Activated CD8-positive, alpha-beta memory T cell treated with anti-CD3 and anti-CD28 coated beads, Interleukin-2, amount 10 ng/mL, durations not matched to agents 7 days and 5 days (primary cell): ENCODE results near the gene AHCYL2. TPM values are rescaled to one million over a fixed set of nuclear protein-coding genes. Genes with fewer than 3 reads are reported as not detected.
"Not testable (repeated sequence)": the region's sequence is repeated elsewhere in the genome, so short reads cannot be mapped to it uniquely, and the experiment has no call there.

Experiments used
- ATAC-seq: fragments of 150-1000 bp; cut with Tn5 transposase; one replicate; pipeline ENCODE4 v1.10.0; 2021; ENCODE audit warnings: moderate library complexity
- CTCF ChIA-PET: fragments of 350-600 bp; sonication (Branson Sonifier 250); formaldehyde crosslinking; loops from one replicate; lab custom pipeline; 2021; ENCODE audit warnings: antibody characterized with exemption; lab: Charles Lee
- DNase-seq: peaks from one replicate; pipeline ENCODE4 v3.0.0-alpha.2; 2020
- H3K27ac Mint-ChIP-seq: one replicate; pipeline ENCODE4 v1.8.0; 2021; ENCODE audit warnings: mild to moderate bottlenecking, mixed read lengths
- H3K27me3 Mint-ChIP-seq: one replicate; pipeline ENCODE4 v1.8.0; 2021; ENCODE audit warnings: mixed read lengths
- H3K36me3 Mint-ChIP-seq: one replicate; pipeline ENCODE4 v1.8.0; 2021; ENCODE audit warnings: mild to moderate bottlenecking, mixed read lengths
- H3K4me1 Mint-ChIP-seq: one replicate; pipeline ENCODE4 v1.8.0; 2021; ENCODE audit warnings: mixed read lengths
- H3K4me3 Mint-ChIP-seq: one replicate; pipeline ENCODE4 v1.8.0; 2021; ENCODE audit warnings: mild to moderate bottlenecking, moderate library complexity, mixed read lengths
- H3K9me3 Mint-ChIP-seq: one replicate; pipeline ENCODE4 v1.8.0; 2022; ENCODE audit warnings: low read depth, mixed read lengths
- total RNA-seq, 2 experiments: library from RNA; stranded (reverse); gene quantifications; one replicate each; pipeline ENCODE4 v1.2.3, GENCODE V29; 2021

The AHCYL2 gene
- total RNA-seq, 2 experiments from 2014 or later = 12.7 to 12.8 TPM

DNA sequence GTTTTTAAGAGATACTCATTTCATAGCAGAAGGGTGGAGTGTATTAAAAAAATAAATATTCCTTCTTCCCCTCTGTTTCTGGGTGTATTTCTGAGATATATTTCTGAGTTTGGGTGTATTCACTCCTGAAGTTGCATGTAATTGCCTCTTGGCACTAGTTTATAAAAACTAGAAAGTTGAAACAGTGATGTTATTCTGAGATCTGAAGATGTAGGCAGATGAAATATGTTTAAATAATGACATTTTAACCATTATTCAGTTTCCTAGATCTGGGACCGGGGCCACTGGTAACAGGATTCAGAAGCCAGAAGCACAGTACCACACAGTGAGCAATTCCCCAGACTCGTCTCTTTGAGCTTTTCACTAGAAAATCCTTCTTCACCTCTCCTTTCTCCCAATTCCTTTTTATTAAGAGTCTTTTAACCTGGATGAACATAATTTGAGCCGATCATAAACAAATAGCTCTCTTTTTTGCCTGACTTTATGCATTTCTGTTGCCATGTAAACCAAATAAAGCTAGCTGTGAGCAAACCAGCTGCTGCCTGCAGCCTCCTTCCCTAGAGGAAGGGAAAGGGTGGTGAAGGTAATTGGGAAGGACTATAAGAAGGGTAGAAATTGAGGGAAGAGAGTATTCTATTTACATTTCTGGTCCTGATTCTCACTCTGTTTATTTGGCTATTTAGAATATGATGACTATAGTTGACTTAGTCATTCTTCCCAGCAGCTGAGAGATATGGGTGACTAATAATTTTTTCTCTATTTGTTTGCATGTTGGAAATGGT, 107.6 kb downstream of the AHCYL2 start:
- no peak overlapping the region for H3K4me3 Mint-ChIP-seq
- ATAC-seq = no peak
- H3K4me1 Mint-ChIP-seq = no peaks in the 10 kb centered on the region
- H3K27ac Mint-ChIP-seq = no peak overlapping the region
- no peaks in the 10 kb centered on the region for H3K27me3 Mint-ChIP-seq
- DNase-seq = no peak
- no peaks in the 10 kb centered on the region for H3K9me3 Mint-ChIP-seq
- CTCF ChIA-PET = interaction anchor here (0.6 to 2.5 kb wide), 6 partner anchors 10 to 137 kb away, joined by 3 to 8 read pairs (median 3); no protein-coding TSS in a partner anchor
- H3K36me3 Mint-ChIP-seq = no peaks in the 10 kb centered on the region

- no peak overlapping the region for H3K4me3 Mint-ChIP-seq
- H3K36me3 Mint-ChIP-seq = no peaks in the 10 kb centered on the region
- no peak overlapping the region for H3K27ac Mint-ChIP-seq
- CTCF ChIA-PET = interaction anchor here (1.1 to 2.5 kb wide), 5 partner anchors 8 to 116 kb away, joined by 3 to 8 read pairs (median 4); no protein-coding TSS in a partner anchor
- no peak for DNase-seq
- ATAC-seq = no peak
- H3K4me1 Mint-ChIP-seq = no peaks in the 10 kb centered on the region
- no peaks in the 10 kb centered on the region for H3K27me3 Mint-ChIP-seq
- no peaks in the 10 kb centered on the region for H3K9me3 Mint-ChIP-seq
Observed at GRCh38 chr7:129334473-129334872, 109.6 kb downstream of the AHCYL2 start.

DNA sequence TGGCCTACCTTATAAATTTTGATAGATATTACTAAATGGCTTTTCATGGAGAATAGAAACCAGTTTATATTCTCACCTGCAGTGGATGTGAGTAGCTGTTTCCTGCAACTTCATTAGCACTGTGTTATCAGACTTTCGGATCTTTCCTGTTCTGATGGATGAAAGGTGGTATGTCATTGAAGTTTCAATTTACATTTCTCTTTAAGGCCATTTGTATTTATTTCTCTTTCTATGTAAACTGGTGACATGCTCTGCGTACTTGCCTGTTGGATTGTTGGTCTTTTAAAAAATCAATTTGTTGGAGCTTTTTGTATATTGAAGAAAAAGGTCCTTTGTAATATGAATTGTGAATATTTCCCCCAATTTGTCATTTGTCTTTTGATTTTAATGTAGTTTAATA, 113.6 kb downstream of the AHCYL2 start:
- H3K4me3 Mint-ChIP-seq = no peak overlapping the region
- CTCF ChIA-PET = interaction anchor here (1.0 to 1.5 kb wide), 2 partner anchors 147 to 155 kb away, joined by 3 read pairs; no protein-coding TSS in a partner anchor
- ATAC-seq = no peak
- H3K4me1 Mint-ChIP-seq = peaks cover 16% of the 10 kb centered on the region
- no peaks in the 10 kb centered on the region for H3K36me3 Mint-ChIP-seq
- H3K27me3 Mint-ChIP-seq = peaks cover 7% of the 10 kb centered on the region
- H3K27ac Mint-ChIP-seq = no peak overlapping the region
- H3K9me3 Mint-ChIP-seq = no peaks in the 10 kb centered on the region
- DNase-seq = no peak

GRCh38 chr7:129341212-129341611, 116.4 kb downstream of the AHCYL2 start:
- Mint-ChIP-seq H3K4me1 (peaks cover 41% of the 10 kb centered on the region), H3K4me3 (no peak overlapping the region), H3K9me3 (no peaks in the 10 kb centered on the region), H3K27ac (no peak overlapping the region), H3K27me3 (peaks cover 7% of the 10 kb centered on the region), H3K36me3 (peaks cover 1% of the 10 kb centered on the region)
- CTCF ChIA-PET = interaction anchor here (0.6 to 4.4 kb wide), 7 partner anchors 11 to 670 kb away, joined by 3 to 45 read pairs (median 4); no protein-coding TSS in a partner anchor
- no peak for DNase-seq
- ATAC-seq = no peak

- ATAC-seq (no peak), DNase-seq (no peak)
- no peak overlapping the region for H3K27ac Mint-ChIP-seq
- no peak overlapping the region for H3K4me3 Mint-ChIP-seq
- CTCF ChIA-PET = interaction anchor here (0.6 to 4.4 kb wide), 35 partner anchors 9 to 669 kb away, joined by 3 to 45 read pairs (median 4); partner anchors contain the start of gene STRIP2
- no peaks in the 10 kb centered on the region for H3K9me3 Mint-ChIP-seq
- peaks cover 1% of the 10 kb centered on the region for H3K36me3 Mint-ChIP-seq
- H3K4me1 Mint-ChIP-seq = peaks cover 41% of the 10 kb centered on the region
- peaks cover 7% of the 10 kb centered on the region for H3K27me3 Mint-ChIP-seq
Observed at GRCh38 chr7:129341816-129342806, 117.3 kb downstream of the AHCYL2 start.

DNA sequence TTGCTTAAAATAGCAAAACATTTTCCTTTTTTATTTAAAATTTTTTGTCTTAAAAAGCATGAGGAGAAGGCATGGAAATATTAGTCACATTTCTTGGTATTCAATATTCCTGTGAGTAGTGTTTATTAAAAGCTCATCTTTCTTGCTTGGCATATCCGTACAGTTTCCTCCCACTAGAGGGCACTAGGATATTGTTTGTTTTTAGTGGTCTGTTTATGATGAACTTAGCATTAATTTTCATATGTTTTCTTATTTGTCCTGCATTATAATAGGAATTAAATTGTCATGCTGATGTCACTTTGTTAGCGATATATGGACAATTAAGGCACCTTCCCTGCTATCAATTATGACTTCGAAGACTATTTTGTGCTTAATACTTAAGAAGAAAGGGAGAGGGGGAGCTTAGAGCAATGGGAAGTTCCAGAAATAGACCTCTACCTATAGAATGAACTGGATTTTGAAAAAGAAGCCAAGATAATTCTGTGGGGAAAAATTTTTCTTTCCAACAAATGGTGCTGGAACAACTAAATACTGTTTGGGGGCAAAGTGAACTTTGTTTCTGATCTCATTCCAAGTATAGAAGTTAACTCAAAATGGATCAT, 118.4 kb downstream of the AHCYL2 start:
- CTCF ChIA-PET = interaction anchor here (0.6 to 4.4 kb wide), 38 partner anchors 9 to 668 kb away, joined by 3 to 45 read pairs (median 4); partner anchors contain the start of gene STRIP2
- DNase-seq = no peak

GRCh38 chr7:129347330-129347729, 122.5 kb downstream of the AHCYL2 start:
- no peaks in the 10 kb centered on the region for H3K9me3 Mint-ChIP-seq
- CTCF ChIA-PET = interaction anchor here (0.9 to 2.5 kb wide), 3 partner anchors 20 to 124 kb away, joined by 3 to 12 read pairs (median 3); no protein-coding TSS in a partner anchor
- peaks cover 1% of the 10 kb centered on the region for H3K36me3 Mint-ChIP-seq
- no peak overlapping the region for H3K27ac Mint-ChIP-seq
- no peak overlapping the region for H3K4me3 Mint-ChIP-seq
- peaks cover 31% of the 10 kb centered on the region for H3K4me1 Mint-ChIP-seq
- H3K27me3 Mint-ChIP-seq = no peaks in the 10 kb centered on the region
- DNase-seq = no peak
- no peak for ATAC-seq

More for the DNA sequence above, 118.4 kb downstream of the AHCYL2 start:
- Mint-ChIP-seq H3K27me3 (peaks cover 7% of the 10 kb centered on the region), H3K27ac (no peak overlapping the region), H3K4me1 (peaks cover 41% of the 10 kb centered on the region), H3K36me3 (peaks cover 1% of the 10 kb centered on the region), H3K9me3 (no peaks in the 10 kb centered on the region), H3K4me3 (no peak overlapping the region)
- ATAC-seq = no peak

GRCh38 chr7:129348023-129348740, 123.4 kb downstream of the AHCYL2 start:
- H3K9me3 Mint-ChIP-seq = no peaks in the 10 kb centered on the region
- peaks cover 1% of the 10 kb centered on the region for H3K36me3 Mint-ChIP-seq
- CTCF ChIA-PET = interaction anchor here (0.9 to 2.5 kb wide), 3 partner anchors 20 to 123 kb away, joined by 3 to 12 read pairs (median 3); no protein-coding TSS in a partner anchor
- peaks cover 29% of the 10 kb centered on the region for H3K4me1 Mint-ChIP-seq
- no peak overlapping the region for H3K4me3 Mint-ChIP-seq
- ATAC-seq = no peak
- no peak for DNase-seq
- no peak overlapping the region for H3K27ac Mint-ChIP-seq
- H3K27me3 Mint-ChIP-seq = no peaks in the 10 kb centered on the region

- ATAC-seq (no peak), DNase-seq (no peak)
- no peak overlapping the region for H3K4me3 Mint-ChIP-seq
- H3K36me3 Mint-ChIP-seq = no peaks in the 10 kb centered on the region
- CTCF ChIA-PET = interaction anchor here (1.0 kb wide), 1 partner anchor 10 kb away, joined by 4 read pairs; no protein-coding TSS in a partner anchor
- no peaks in the 10 kb centered on the region for H3K9me3 Mint-ChIP-seq
- peaks cover 1% of the 10 kb centered on the region for H3K4me1 Mint-ChIP-seq
- no peak overlapping the region for H3K27ac Mint-ChIP-seq
- H3K27me3 Mint-ChIP-seq = no peaks in the 10 kb centered on the region
Observed at GRCh38 chr7:129351320-129351719, 126.5 kb downstream of the AHCYL2 start.

DNA sequence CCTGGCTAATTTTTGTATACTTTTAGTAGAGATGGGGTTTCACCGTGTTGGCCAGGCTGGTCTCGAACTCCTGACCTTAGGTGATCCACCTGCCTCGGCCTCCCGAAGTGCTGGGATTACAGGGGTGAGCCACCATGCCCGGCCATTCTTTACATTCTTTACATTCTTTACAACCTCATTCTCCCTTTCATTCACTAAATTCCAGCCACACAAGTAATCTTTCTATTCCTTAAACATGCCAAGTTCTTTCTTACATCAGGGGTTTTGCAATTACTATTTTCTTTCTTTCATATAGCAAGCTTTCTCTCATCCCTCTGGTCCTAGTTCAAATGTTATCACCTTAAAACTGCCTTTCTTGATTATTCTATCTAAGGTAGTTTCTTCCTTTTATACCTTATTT, 128.3 kb downstream of the AHCYL2 start:
- not testable (repeated sequence) for H3K4me1 Mint-ChIP-seq, ATAC-seq, H3K27me3 Mint-ChIP-seq, H3K4me3 Mint-ChIP-seq, DNase-seq, H3K27ac Mint-ChIP-seq, H3K9me3 Mint-ChIP-seq, H3K36me3 Mint-ChIP-seq
- CTCF ChIA-PET = interaction anchor here (1.0 to 1.5 kb wide), 3 partner anchors 10 to 58 kb away, joined by 3 to 4 read pairs (median 4); no protein-coding TSS in a partner anchor

- Mint-ChIP-seq H3K4me3 (no peak overlapping the region), H3K9me3 (no peaks in the 10 kb centered on the region), H3K27ac (no peak overlapping the region), H3K4me1 (peaks cover 7% of the 10 kb centered on the region), H3K36me3 (no peaks in the 10 kb centered on the region), H3K27me3 (no peaks in the 10 kb centered on the region)
- CTCF ChIA-PET = interaction anchor here (2.3 kb wide), 1 partner anchor 13 kb away, joined by 7 read pairs; no protein-coding TSS in a partner anchor
- DNase-seq (no peak), ATAC-seq (no peak)
Observed at GRCh38 chr7:129354428-129355157, 129.8 kb downstream of the AHCYL2 start.
